ENCODE results near the gene ZMYND8. TPM values are rescaled to one million over a fixed set of nuclear protein-coding genes. Genes with fewer than 3 reads are reported as not detected.

The ZMYND8 gene
- total and polyA plus RNA-seq, 2 of the 8 experiments (the other 6 are each of a cell fraction or from before 2014, with no cell fraction given): 50.5 to 163 TPM

DNA sequence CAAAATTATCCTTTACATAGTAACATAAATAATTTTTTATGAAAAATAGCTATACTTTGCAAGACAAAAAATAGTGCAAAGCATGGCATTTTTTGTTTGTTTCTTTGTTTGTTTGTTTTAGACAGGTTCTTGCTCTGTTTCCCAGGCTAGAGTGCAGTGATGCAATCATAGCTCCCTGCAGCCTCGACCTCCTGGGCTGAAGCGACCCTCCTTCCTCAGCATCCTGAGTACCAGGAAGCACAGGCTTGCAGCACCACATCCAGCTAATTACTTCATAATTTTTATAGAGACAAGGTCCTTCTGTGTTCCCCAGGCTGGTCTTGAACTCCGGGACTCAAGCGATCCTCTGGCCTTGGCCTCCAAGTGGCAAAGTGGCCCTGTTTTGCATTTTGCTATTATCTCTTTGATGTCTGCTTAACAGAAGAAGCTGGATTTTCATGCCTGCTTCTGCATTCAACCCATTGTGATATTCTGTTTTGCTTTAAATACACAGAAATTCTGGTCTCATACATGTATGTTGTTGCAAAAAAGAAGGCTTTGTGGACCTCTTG is 49.4 kb upstream of the ZMYND8 start (continued):
- TF ChIP-seq, protein P1, sequence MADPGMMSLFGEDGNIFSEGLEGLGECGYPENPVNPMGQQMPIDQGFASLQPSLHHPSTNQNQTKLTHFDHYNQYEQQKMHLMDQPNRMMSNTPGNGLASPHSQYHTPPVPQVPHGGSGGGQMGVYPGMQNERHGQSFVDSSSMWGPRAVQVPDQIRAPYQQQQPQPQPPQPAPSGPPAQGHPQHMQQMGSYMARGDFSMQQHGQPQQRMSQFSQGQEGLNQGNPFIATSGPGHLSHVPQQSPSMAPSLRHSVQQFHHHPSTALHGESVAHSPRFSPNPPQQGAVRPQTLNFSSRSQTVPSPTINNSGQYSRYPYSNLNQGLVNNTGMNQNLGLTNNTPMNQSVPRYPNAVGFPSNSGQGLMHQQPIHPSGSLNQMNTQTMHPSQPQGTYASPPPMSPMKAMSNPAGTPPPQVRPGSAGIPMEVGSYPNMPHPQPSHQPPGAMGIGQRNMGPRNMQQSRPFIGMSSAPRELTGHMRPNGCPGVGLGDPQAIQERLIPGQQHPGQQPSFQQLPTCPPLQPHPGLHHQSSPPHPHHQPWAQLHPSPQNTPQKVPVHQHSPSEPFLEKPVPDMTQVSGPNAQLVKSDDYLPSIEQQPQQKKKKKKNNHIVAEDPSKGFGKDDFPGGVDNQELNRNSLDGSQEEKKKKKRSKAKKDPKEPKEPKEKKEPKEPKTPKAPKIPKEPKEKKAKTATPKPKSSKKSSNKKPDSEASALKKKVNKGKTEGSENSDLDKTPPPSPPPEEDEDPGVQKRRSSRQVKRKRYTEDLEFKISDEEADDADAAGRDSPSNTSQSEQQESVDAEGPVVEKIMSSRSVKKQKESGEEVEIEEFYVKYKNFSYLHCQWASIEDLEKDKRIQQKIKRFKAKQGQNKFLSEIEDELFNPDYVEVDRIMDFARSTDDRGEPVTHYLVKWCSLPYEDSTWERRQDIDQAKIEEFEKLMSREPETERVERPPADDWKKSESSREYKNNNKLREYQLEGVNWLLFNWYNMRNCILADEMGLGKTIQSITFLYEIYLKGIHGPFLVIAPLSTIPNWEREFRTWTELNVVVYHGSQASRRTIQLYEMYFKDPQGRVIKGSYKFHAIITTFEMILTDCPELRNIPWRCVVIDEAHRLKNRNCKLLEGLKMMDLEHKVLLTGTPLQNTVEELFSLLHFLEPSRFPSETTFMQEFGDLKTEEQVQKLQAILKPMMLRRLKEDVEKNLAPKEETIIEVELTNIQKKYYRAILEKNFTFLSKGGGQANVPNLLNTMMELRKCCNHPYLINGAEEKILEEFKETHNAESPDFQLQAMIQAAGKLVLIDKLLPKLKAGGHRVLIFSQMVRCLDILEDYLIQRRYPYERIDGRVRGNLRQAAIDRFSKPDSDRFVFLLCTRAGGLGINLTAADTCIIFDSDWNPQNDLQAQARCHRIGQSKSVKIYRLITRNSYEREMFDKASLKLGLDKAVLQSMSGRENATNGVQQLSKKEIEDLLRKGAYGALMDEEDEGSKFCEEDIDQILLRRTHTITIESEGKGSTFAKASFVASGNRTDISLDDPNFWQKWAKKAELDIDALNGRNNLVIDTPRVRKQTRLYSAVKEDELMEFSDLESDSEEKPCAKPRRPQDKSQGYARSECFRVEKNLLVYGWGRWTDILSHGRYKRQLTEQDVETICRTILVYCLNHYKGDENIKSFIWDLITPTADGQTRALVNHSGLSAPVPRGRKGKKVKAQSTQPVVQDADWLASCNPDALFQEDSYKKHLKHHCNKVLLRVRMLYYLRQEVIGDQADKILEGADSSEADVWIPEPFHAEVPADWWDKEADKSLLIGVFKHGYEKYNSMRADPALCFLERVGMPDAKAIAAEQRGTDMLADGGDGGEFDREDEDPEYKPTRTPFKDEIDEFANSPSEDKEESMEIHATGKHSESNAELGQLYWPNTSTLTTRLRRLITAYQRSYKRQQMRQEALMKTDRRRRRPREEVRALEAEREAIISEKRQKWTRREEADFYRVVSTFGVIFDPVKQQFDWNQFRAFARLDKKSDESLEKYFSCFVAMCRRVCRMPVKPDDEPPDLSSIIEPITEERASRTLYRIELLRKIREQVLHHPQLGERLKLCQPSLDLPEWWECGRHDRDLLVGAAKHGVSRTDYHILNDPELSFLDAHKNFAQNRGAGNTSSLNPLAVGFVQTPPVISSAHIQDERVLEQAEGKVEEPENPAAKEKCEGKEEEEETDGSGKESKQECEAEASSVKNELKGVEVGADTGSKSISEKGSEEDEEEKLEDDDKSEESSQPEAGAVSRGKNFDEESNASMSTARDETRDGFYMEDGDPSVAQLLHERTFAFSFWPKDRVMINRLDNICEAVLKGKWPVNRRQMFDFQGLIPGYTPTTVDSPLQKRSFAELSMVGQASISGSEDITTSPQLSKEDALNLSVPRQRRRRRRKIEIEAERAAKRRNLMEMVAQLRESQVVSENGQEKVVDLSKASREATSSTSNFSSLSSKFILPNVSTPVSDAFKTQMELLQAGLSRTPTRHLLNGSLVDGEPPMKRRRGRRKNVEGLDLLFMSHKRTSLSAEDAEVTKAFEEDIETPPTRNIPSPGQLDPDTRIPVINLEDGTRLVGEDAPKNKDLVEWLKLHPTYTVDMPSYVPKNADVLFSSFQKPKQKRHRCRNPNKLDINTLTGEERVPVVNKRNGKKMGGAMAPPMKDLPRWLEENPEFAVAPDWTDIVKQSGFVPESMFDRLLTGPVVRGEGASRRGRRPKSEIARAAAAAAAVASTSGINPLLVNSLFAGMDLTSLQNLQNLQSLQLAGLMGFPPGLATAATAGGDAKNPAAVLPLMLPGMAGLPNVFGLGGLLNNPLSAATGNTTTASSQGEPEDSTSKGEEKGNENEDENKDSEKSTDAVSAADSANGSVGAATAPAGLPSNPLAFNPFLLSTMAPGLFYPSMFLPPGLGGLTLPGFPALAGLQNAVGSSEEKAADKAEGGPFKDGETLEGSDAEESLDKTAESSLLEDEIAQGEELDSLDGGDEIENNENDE (IDR thresholded peaks at IDR 0.05; ENCODE audit: insufficient replicate concordance, low read length): no peak
- TF ChIP-seq POLR2AphosphoS5 (IDR thresholded peaks at IDR 0.05; ENCODE audit: low read depth, low read length) (no peak), ZNF274 (IDR thresholded peaks at IDR 0.05; ENCODE audit: borderline replicate concordance, extremely low read depth, low read length) (no peak), RNF2 (IDR thresholded peaks at IDR 0.05; ENCODE audit: borderline replicate concordance, low read depth, low read length, missing control alignments, poor library complexity, severe bottlenecking) (no peak), PHF8 (conservative IDR thresholded peaks at IDR 0.05; ENCODE audit: low read depth, low read length) (no peak), ASH2L (IDR thresholded peaks at IDR 0.05; ENCODE audit: low read length) (no peak), SP4 (IDR thresholded peaks at IDR 0.05; ENCODE audit: low read length) (no peak), HDAC2 (IDR thresholded peaks at IDR 0.05; ENCODE audit: borderline replicate concordance in 1 of 2, low read depth in 2 of 2, low read length in 2 of 2) (no peak)
- TF ChIP-seq, protein P2, sequence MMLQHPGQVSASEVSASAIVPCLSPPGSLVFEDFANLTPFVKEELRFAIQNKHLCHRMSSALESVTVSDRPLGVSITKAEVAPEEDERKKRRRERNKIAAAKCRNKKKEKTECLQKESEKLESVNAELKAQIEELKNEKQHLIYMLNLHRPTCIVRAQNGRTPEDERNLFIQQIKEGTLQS (IDR thresholded peaks at IDR 0.05; ENCODE audit: insufficient read depth, low read depth, low read length): no peak

All from H1 (cell line).